WI38 (cell line): ENCODE data around the gene NKX3-2.

ENCODE experiments used
- H3K4me3 ChIP-seq: 2 replicates; pipeline ENCODE4 v1.5.1; 2011; ENCODE audit warnings: low read depth, mild to moderate bottlenecking, control low read depth, low read length
- CTCF ChIP-seq: IDR thresholded peaks from 2 replicates; pipeline ENCODE4 v1.5.1; 2012; ENCODE audit warnings: low read depth, mild to moderate bottlenecking, control low read depth, low read length

The NKX3-2 gene

GRCh38 chr4:13553081-13553480 is 8.8 kb upstream of the NKX3-2 start:
- TF ChIP-seq CTCF = no peak
- no peak overlapping the region for H3K4me3 ChIP-seq

GRCh38 chr4:13548984-13549546 is 4.8 kb upstream of the NKX3-2 start:
- peak overlapping the region; percentile 64 for H3K4me3 ChIP-seq
- peak; percentile 78 for TF ChIP-seq CTCF

- TF ChIP-seq CTCF = no peak
- peak overlapping the region; percentile 64 for H3K4me3 ChIP-seq
These were observed 4.0 kb upstream of the NKX3-2 start for GRCh38 chr4:13548059-13548983.

- no peak for TF ChIP-seq CTCF
- peak overlapping the region; percentile 56 for H3K4me3 ChIP-seq
These were observed 3.3 kb upstream of the NKX3-2 start for GRCh38 chr4:13547485-13548041.

GRCh38 chr4:13546941-13547484 is 2.7 kb upstream of the NKX3-2 start:
- H3K4me3 ChIP-seq = peak overlapping the region; percentile 56
- TF ChIP-seq CTCF = no peak

GRCh38 chr4:13546142-13546940 is 2.0 kb upstream of the NKX3-2 start:
- H3K4me3 ChIP-seq = no peak overlapping the region

More at GRCh38 chr4:13546142-13546940, 2.0 kb upstream of the NKX3-2 start:
- TF ChIP-seq CTCF = no peak
